ENCODE data around the gene TMBIM1. TPM values are rescaled to one million over a fixed set of nuclear protein-coding genes. Genes with fewer than 3 reads are reported as not detected.
A peak's percentile ranks its signal among the peaks of the same experiment; 100 is the strongest.
"Not testable (repeated sequence)": the region's sequence is repeated elsewhere in the genome, so short reads cannot be mapped to it uniquely, and the experiment has no call there.

TMBIM1 gene
- total RNA-seq, 1 donor from 2014 or later, result 212 TPM

GRCh38 chr2:218291318-218292047 lies 820 bp downstream of the TMBIM1 start:
- no peak for DNase-seq (ENCODE audit: low spot score)

- no peak for DNase-seq (ENCODE audit: low spot score)
Observed at GRCh38 chr2:218290316-218291261, 1.7 kb downstream of the TMBIM1 start.

DNA sequence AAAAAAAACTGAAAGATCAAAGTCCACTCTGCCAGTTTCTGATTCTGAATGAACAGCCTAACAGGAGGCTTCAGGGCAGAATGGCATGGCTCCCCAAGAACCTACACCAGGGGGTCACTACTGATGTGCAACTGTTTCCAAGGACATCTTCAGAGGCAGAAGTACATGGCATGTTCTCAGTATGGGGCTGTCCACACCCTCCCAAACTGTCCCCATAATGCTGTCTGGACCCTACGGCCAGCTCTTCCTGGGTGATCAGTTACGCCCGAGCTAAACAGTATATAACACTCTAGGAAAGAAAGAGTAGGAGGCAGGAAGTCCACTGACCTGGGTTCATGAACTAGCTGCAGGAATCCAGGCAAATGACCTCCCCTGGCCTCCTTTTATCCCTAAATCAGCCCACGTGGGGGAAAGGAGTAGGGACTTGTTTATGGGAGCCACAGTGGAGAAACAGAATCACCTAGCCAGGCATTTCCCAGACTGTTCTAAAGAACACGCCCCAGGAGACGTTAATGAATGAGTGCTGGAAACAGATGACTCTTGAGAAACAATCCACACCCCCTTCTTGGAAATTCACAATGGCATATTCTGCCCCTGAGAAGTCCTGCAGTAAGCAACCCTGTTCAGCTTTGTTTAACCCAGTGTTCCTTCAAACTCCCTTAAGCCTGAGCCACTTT lies 2.5 kb downstream of the TMBIM1 start:
- DNase-seq (ENCODE audit: low spot score), result peak; percentile 81

DNA sequence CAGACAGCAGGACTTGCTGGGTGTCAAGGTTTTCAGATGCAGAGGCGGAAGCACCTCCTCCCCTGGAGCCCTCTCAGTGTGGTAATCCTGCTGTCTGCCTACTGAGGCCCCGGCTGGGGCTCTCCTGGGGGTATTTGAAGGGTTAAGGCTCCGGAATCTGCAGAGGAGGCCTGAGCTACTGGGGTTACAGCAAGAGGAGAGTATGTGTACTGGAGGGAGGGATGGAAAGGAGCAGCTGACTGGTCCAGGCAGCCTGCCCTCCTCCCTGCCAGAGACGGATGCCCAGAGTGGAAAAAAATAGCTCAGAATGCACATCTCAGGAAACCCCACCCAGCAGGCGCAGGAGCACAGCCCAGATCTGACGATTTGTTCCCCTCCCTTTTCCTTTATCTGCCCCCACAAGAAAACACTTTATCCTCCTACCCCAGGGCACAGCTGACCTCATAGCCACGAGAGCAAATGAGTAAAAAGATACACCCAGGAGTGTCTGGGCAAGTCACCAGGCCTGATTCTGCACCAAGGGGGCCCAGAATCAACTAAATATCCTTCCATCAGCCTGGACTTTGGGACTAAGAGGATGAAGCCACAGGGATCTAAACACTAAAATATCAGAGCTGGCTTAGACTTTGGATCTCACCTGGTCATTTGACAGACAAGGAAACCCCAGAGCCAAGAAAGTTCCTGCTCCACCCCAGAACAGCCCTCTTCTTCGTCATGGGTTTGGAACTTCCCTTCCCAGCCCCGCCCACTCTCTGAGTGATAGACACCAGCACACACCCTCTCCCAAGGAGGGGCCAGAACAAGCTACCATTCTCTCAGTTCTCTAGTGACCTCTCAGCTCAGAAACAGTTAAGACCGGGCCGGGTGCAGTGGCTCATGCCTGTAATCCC lies 5.5 kb downstream of the TMBIM1 start:
- peak; percentile 99 for DNase-seq (ENCODE audit: low spot score)

DNA sequence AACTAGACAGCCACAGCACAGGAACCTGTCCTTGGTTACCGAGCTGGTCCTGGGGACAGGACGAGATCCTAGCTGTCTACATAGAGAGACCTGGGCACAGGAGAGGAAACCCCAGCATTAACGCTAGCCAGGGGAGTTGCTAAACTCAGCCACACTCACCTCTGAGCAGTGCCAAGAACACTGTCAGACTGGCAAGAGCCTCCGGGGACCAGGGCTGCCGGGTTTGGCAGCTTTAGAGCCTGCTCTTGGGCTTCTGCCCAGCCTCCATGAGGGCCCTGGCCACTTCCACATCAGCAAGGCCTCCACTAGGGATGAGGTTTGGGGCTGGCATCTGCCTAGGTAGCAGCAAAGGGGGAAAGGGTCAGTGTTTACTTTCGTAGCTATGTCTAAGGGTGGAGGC lies 6.7 kb downstream of the TMBIM1 start:
- no peak for DNase-seq (ENCODE audit: low spot score)

- DNase-seq (ENCODE audit: low spot score), result peak; percentile 81
Observed at GRCh38 chr2:218284106-218284811, 8.0 kb downstream of the TMBIM1 start.

GRCh38 chr2:218282173-218282991 lies 9.9 kb downstream of the TMBIM1 start:
- no peak for DNase-seq (ENCODE audit: low spot score)

DNA sequence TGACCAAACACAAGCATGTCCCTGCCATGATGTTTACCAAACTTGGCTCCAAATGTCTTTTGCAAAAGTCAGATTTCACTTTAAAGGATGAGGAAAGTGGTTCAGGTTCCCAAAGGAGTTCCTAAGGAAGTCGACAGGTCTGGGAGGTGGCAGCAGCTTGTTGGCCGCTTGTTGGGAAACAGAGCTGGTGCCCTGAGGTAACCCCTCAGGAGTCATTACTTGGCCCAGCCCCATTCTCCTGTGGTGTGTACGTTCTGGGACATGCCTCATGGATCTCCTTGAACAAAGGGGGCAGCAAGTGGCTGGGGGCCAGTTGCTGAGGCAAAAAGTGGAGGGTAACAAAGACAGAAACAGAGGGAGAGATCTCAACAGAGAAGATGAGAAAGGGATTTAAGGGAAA lies 10.9 kb downstream of the TMBIM1 start:
- DNase-seq (ENCODE audit: low spot score), result no peak

DNA sequence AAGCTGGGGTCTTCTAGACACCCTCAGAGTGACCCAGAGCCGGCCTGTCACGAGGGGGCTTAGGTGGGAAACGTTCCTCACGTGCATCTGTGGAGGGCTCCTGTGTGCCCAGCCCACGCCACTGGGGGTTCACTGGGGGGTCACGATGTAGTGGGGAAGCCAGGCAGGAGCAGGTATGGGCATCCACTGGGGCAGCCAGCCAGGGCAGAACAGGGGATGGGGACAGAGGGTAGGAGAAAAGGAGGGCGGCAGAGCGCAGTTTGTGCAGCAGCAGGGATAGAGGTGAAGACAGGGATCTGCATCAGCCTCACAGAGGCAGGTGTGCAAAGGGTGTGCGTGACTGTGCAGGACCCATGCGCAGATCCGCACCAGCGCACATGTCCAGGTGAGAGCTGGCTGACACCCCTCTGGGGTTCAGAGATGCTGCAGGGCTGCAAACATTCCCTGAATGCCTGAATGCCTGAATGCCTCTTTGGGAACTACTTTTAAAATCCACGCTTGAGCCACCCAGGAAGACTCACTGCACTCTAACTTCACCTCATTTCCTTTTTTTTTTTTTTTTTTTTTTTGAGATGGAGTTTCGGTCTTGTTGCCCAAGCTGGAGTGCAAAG lies 11.9 kb downstream of the TMBIM1 start:
- no peak for DNase-seq (ENCODE audit: low spot score)

DNA sequence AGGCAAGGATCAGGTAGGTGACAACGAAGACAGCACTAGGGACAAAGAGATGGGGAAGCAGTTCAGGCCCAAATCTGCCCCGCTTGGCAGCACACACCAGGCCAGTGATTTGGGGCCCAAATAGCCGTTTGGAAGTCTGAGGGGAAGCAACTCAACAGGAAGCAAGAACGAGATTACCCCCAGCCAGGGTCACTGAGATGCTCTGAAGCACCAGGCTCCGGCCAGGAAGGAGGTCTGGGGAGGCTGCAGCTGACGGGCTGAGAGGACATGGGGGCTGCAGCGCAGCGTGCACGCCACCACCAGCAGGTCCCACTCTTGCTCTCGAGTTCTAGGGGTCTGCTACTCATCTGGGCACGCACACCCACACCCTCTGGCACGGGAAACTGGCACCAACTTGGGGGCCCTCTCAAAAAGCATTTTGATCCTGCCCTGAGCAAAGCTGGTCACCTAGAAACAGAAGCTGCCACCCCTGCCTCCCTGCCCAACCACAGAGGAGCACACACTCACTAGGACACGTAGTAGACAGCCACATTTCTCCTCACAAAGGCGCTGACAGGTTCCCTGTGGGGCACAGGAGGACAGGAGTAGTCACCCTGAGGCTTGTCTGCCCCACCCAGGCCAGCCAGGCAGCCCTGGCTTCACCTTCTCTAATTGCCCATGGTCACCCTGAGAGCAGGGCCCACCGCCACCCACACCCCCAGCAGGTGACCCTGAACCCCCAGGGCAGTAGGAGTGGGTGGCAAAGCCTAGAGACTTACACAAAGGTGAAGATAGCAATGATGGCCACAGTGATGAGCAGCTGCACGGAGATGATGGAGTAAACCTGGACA lies 13.6 kb downstream of the TMBIM1 start:
- DNase-seq (ENCODE audit: low spot score), result no peak

GRCh38 chr2:218277921-218278320 lies 14.4 kb downstream of the TMBIM1 start:
- DNase-seq (ENCODE audit: low spot score), result no peak

DNA sequence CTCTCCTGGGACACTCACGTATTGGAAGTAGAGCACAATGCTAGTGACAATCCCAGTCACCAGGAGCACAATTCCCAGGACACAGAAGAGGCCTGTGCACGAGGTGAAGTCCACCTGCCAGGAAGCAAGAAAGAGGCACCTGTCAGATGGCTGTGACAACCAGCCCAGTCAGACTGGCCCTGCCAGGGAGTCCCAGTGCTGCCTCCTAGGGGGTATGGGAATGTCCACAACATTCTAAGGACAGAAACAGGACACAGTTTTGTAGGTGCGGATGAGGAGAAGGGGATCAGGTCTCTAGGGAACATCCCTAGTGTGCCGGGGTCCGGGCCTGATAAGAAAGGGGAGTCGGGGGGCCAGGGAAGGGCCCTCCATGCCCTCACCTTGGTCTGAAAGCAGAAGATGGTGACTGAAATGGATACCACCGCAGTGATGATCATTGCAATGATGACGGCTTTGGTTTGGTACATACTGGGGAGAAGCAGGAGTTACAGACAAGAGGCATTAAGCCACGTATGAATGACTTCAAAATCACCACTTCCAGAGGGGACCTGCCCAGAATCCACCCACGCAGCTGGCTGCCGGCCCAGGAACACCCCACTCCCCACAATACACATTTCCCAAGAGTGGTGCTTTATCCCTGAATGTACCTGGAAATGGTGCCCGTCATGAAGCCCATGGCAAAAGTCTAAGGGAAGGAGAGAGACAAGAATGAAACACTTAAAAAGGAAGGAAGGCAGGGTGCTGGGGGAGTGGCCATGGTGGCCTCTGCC lies 15.1 kb downstream of the TMBIM1 start:
- no peak for DNase-seq (ENCODE audit: low spot score)

DNA sequence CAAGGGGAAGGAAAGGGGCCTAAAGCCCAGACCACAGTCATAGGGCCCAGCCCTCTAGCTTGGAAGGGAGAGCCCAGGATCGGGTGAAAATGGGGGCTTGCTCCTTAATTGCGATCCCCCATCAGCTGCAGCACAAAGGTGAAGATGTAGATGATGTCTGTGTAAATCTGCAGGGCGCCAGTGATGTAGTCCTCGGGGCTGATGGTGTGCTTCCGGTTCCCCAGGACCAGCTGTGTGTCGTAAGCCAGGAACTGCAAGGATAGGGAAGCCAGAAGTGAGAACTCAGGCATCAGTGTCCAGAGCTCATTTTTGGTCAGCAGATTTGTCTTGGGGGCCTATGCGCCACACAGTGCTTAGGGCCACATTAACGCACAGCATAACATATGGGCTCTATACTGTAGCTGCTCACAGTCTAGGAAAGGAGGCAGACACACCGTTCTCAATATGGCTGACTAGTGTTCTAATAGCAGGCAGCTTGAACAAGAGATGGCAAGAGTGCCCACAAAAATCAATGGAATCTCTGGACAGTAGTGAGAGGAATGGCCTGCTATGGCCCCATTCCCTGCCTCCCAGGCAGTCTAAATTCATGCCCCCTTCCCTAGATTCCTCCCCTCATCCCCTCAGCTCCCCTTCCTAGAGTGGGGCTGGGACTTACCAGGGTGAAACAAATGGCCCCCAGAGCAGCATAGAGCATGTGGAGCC lies 16.8 kb downstream of the TMBIM1 start:
- no peak for DNase-seq (ENCODE audit: low spot score)

GRCh38 chr2:218274586-218274985 lies 17.7 kb downstream of the TMBIM1 start:
- DNase-seq (ENCODE audit: low spot score), result no peak

DNA sequence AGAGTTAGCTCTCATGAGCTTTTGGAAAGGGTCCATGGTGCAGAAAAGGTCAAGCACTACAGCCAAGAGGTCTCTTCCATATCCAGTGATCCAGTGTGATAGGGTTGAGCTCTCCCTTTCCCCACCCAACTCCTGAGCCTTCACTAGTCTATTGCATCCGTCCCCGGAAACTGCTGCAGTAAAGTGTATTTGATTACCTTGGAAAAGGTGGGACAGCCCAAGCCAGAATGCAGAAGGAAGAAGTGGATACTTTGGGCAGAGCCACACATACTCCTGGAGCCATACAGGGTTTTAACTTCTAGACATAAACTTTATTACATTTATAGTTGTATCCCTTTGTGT lies 18.4 kb downstream of the TMBIM1 start:
- no peak for DNase-seq (ENCODE audit: low spot score)

- DNase-seq (ENCODE audit: low spot score), result not testable (repeated sequence)
Observed at GRCh38 chr2:218273214-218273907, 18.9 kb downstream of the TMBIM1 start.
